Measurements from ENCODE around the gene CAPZA2.

The CAPZA2 gene

GRCh38 chr7:116837586-116837985 is 24.8 kb upstream of the CAPZA2 start:
- Histone ChIP-seq H4K20me1 (ENCODE audit: insufficient read depth) (no peaks in the 10 kb centered on the region), H3K27me3 (ENCODE audit: insufficient read depth, low read depth) (no peaks in the 10 kb centered on the region), H3K9ac (no peak overlapping the region), H3K27ac (no peak overlapping the region), H2AFZ (ENCODE audit: low read depth) (no peak overlapping the region), H3K4me3 (IDR thresholded peaks at IDR 0.05; ENCODE audit: insufficient read depth, low read depth, low read length) (no peak overlapping the region), H3K79me2 (ENCODE audit: insufficient read depth, low read depth) (no peaks in the 10 kb centered on the region), H3K36me3 (ENCODE audit: insufficient read depth) (no peaks in the 10 kb centered on the region), H3K4me1 (ENCODE audit: low read depth, poor library complexity, severe bottlenecking) (no peaks in the 10 kb centered on the region), H3K4me2 (no peak overlapping the region)
- no peak for TF ChIP-seq CTCF (conservative IDR thresholded peaks at IDR 0.05; ENCODE audit: low read depth, low read length)

- H3K9ac ChIP-seq, result no peak overlapping the region
- H2AFZ ChIP-seq (ENCODE audit: low read depth), result no peak overlapping the region
- no peaks in the 10 kb centered on the region for H3K36me3 ChIP-seq (ENCODE audit: insufficient read depth)
- no peaks in the 10 kb centered on the region for H3K4me1 ChIP-seq (ENCODE audit: low read depth, poor library complexity, severe bottlenecking)
- no peak for TF ChIP-seq CTCF (conservative IDR thresholded peaks at IDR 0.05; ENCODE audit: low read depth, low read length)
- H3K4me2 ChIP-seq, result no peak overlapping the region
- no peaks in the 10 kb centered on the region for H3K79me2 ChIP-seq (ENCODE audit: insufficient read depth, low read depth)
- H3K4me3 ChIP-seq (IDR thresholded peaks at IDR 0.05; ENCODE audit: insufficient read depth, low read depth, low read length), result no peak overlapping the region
- no peaks in the 10 kb centered on the region for H3K27me3 ChIP-seq (ENCODE audit: insufficient read depth, low read depth)
- no peak overlapping the region for H3K27ac ChIP-seq
- H4K20me1 ChIP-seq (ENCODE audit: insufficient read depth), result no peaks in the 10 kb centered on the region
These were observed 22.1 kb upstream of the CAPZA2 start for GRCh38 chr7:116840256-116840655.

GRCh38 chr7:116842371-116842770 is 20.0 kb upstream of the CAPZA2 start:
- H3K9ac ChIP-seq, result no peak overlapping the region
- no peaks in the 10 kb centered on the region for H3K4me1 ChIP-seq (ENCODE audit: low read depth, poor library complexity, severe bottlenecking)
- no peak overlapping the region for H3K4me2 ChIP-seq
- H3K36me3 ChIP-seq (ENCODE audit: insufficient read depth), result no peaks in the 10 kb centered on the region
- H3K4me3 ChIP-seq (IDR thresholded peaks at IDR 0.05; ENCODE audit: insufficient read depth, low read depth, low read length), result no peak overlapping the region
- no peak overlapping the region for H3K27ac ChIP-seq
- no peak overlapping the region for H2AFZ ChIP-seq (ENCODE audit: low read depth)
- TF ChIP-seq CTCF (conservative IDR thresholded peaks at IDR 0.05; ENCODE audit: low read depth, low read length), result no peak
- no peaks in the 10 kb centered on the region for H4K20me1 ChIP-seq (ENCODE audit: insufficient read depth)
- no peaks in the 10 kb centered on the region for H3K27me3 ChIP-seq (ENCODE audit: insufficient read depth, low read depth)
- no peaks in the 10 kb centered on the region for H3K79me2 ChIP-seq (ENCODE audit: insufficient read depth, low read depth)

GRCh38 chr7:116843378-116843777 is 19.0 kb upstream of the CAPZA2 start:
- Histone ChIP-seq H3K36me3 (ENCODE audit: insufficient read depth) (no peaks in the 10 kb centered on the region), H3K27me3 (ENCODE audit: insufficient read depth, low read depth) (no peaks in the 10 kb centered on the region), H3K9ac (no peak overlapping the region), H3K79me2 (ENCODE audit: insufficient read depth, low read depth) (no peaks in the 10 kb centered on the region), H3K4me2 (no peak overlapping the region), H3K4me1 (ENCODE audit: low read depth, poor library complexity, severe bottlenecking) (no peaks in the 10 kb centered on the region), H4K20me1 (ENCODE audit: insufficient read depth) (no peaks in the 10 kb centered on the region), H2AFZ (ENCODE audit: low read depth) (no peak overlapping the region), H3K4me3 (IDR thresholded peaks at IDR 0.05; ENCODE audit: insufficient read depth, low read depth, low read length) (no peak overlapping the region), H3K27ac (no peak overlapping the region)
- TF ChIP-seq CTCF (conservative IDR thresholded peaks at IDR 0.05; ENCODE audit: low read depth, low read length), result no peak

- Histone ChIP-seq H3K4me1 (ENCODE audit: low read depth, poor library complexity, severe bottlenecking) (no peaks in the 10 kb centered on the region), H3K36me3 (ENCODE audit: insufficient read depth) (no peaks in the 10 kb centered on the region), H3K4me3 (IDR thresholded peaks at IDR 0.05; ENCODE audit: insufficient read depth, low read depth, low read length) (no peak overlapping the region), H3K79me2 (ENCODE audit: insufficient read depth, low read depth) (no peaks in the 10 kb centered on the region), H3K9ac (no peak overlapping the region), H3K4me2 (no peak overlapping the region), H2AFZ (ENCODE audit: low read depth) (no peak overlapping the region), H3K27me3 (ENCODE audit: insufficient read depth, low read depth) (no peaks in the 10 kb centered on the region), H3K27ac (no peak overlapping the region), H4K20me1 (ENCODE audit: insufficient read depth) (no peaks in the 10 kb centered on the region)
- no peak for TF ChIP-seq CTCF (conservative IDR thresholded peaks at IDR 0.05; ENCODE audit: low read depth, low read length)
These were observed 11.2 kb upstream of the CAPZA2 start for GRCh38 chr7:116851175-116851574.
